Ishikawa (cell line): ENCODE results near the gene CCT6A.

Source experiments
- CEBPB ChIP-seq: IDR thresholded peaks from 2 replicates; pipeline ENCODE4 v1.6.1; 2012
- CREB1 ChIP-seq: IDR thresholded peaks from 2 replicates; pipeline ENCODE4 v1.6.1; 2012; ENCODE audit warnings: low read depth
- TAF1 ChIP-seq: IDR thresholded peaks from 2 replicates; pipeline ENCODE4 v1.6.1; 2012; ENCODE audit warnings: low read depth, mild to moderate bottlenecking
- TF ChIP-seq, protein P1 (sequence below): IDR thresholded peaks from 2 replicates; pipeline ENCODE4 v1.6.1; 2012; ENCODE audit warnings: low read depth, mild to moderate bottlenecking

DNA sequence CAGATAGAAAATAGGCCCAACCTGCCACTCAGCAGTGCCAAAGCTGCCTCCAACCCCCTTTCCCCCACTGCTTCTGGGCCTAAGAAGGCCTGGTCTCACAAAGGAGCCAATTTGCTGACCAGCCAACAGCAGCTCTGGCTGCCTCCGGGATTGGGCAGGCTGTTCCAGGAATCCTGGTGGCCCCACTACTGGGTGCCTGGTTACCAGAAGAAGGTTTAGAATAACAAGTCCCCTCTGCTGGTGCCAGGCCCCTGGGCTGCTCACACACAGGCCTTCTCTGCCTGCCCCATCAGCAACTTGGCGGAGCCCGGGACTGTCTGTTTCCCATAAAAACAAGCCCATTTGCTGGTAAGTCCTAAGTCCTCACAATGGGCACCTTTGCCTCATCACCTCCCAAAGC lies 40.0 kb downstream of the CCT6A start:
- TF ChIP-seq CEBPB (no peak), CREB1 (no peak), TAF1 (no peak)
- TF ChIP-seq, protein P1, sequence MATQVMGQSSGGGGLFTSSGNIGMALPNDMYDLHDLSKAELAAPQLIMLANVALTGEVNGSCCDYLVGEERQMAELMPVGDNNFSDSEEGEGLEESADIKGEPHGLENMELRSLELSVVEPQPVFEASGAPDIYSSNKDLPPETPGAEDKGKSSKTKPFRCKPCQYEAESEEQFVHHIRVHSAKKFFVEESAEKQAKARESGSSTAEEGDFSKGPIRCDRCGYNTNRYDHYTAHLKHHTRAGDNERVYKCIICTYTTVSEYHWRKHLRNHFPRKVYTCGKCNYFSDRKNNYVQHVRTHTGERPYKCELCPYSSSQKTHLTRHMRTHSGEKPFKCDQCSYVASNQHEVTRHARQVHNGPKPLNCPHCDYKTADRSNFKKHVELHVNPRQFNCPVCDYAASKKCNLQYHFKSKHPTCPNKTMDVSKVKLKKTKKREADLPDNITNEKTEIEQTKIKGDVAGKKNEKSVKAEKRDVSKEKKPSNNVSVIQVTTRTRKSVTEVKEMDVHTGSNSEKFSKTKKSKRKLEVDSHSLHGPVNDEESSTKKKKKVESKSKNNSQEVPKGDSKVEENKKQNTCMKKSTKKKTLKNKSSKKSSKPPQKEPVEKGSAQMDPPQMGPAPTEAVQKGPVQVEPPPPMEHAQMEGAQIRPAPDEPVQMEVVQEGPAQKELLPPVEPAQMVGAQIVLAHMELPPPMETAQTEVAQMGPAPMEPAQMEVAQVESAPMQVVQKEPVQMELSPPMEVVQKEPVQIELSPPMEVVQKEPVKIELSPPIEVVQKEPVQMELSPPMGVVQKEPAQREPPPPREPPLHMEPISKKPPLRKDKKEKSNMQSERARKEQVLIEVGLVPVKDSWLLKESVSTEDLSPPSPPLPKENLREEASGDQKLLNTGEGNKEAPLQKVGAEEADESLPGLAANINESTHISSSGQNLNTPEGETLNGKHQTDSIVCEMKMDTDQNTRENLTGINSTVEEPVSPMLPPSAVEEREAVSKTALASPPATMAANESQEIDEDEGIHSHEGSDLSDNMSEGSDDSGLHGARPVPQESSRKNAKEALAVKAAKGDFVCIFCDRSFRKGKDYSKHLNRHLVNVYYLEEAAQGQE: no peak
